Kidney (tissue), 14 donors: ENCODE results near the gene CRYZL1. TPM values are rescaled to one million over a fixed set of nuclear protein-coding genes. Genes with fewer than 3 reads are reported as not detected.

Source experiments
- DNase-seq, 5 donors: peaks; one replicate each; pipeline ENCODE4 v3.0.0-alpha.2; 2013 to 2020
- FAIRE-seq: peaks from 2 replicates; lab custom pipeline; 2012; peaks lifted over from hg19 to GRCh38; lab: Jason Lieb, UNC
- H3K27ac ChIP-seq, 2 donors: one replicate each; pipeline ENCODE4 v1.7.0; 2013; ENCODE audit warnings: low read depth in 2 of 2, low read length in 2 of 2, inconsistent platforms in 1 of 2
- H3K27me3 ChIP-seq: one replicate; pipeline ENCODE4 v1.7.1; 2013; ENCODE audit warnings: low read length, inconsistent platforms; ENCODE audit not compliant: control insufficient read depth, insufficient read depth
- H3K36me3 ChIP-seq, 3 donors: one replicate each; pipeline versions ENCODE4 v1.7.0 to v1.7.1; 2013; ENCODE audit warnings: low read length in 3 of 3, control low read depth in 1 of 3, inconsistent platforms in 1 of 3; ENCODE audit not compliant: insufficient read depth in 3 of 3, control insufficient read depth in 2 of 3
- H3K4me1 ChIP-seq, 3 donors: one replicate each; pipeline versions ENCODE4 v1.7.0 to v1.7.1; 2013; ENCODE audit warnings: low read length in 3 of 3, inconsistent platforms in 1 of 3, low read depth in 1 of 3; ENCODE audit not compliant: control insufficient read depth in 2 of 3, insufficient read depth in 2 of 3
- H3K4me3 ChIP-seq, 3 donors: one replicate each; pipeline versions ENCODE4 v1.7.0 to v1.8.1; 2013; ENCODE audit warnings: low read length in 3 of 3, control low read depth in 1 of 3, inconsistent platforms in 1 of 3
- H3K9ac ChIP-seq, 3 donors: one replicate each; pipeline versions ENCODE4 v1.7.0 to v1.7.1; 2013; ENCODE audit warnings: low read length in 3 of 3, control low read depth in 1 of 3, inconsistent platforms in 1 of 3
- H3K9me3 ChIP-seq, 3 donors: one replicate each; pipeline versions ENCODE4 v1.7.0 to v1.7.1; 2013; ENCODE audit warnings: low read length in 3 of 3, control low read depth in 1 of 3, inconsistent platforms in 1 of 3; ENCODE audit not compliant: control insufficient read depth in 2 of 3, insufficient read depth in 1 of 3
- intact Hi-C: fragments of 100-400 bp; cut with DNase I; formaldehyde crosslinking; loops from one replicate; pipeline ENCODE4 v1.11.1; 2022
- polyA plus RNA-seq: library from polyadenylated mRNA; stranded (reverse); fragments of 350-450 nt; fragmentation: Illumina TruSeq; extraction: RNeasy Lipid Tissue Mini Kit (QIAGEN cat#74804); gene quantifications from one replicate; pipeline ENCODE4 v1.2.3, GENCODE V29; 2014; ENCODE audit warnings: low read depth, low replicate concordance; ENCODE audit not compliant: insufficient read depth
- total RNA-seq: library from RNA; stranded (reverse); fragmentation: NEBNext Ultra II Directional; extraction: Animal tissue kit (Norgen Biotek cat#: 25700); gene quantifications from one replicate; pipeline ENCODE4 v1.2.1, GENCODE V29; 2021
- TF ChIP-seq, protein P1 (sequence below): IDR thresholded peaks from 3 replicates; pipeline ENCODE4 v1.5.1; 2012; ENCODE audit warnings: mild to moderate bottlenecking, moderate library complexity, borderline replicate concordance; ENCODE audit not compliant: insufficient read depth; ENCODE audit errors: extremely low read depth
- donor health status: control.
- donor health status: control.
- donor health status: control.
- donor health status: control.
- donor health status: control.
- donor health status: DM: yes; HTN: yes; CAD: no.
- donor health status: Normal renal cell carcinoma (clear cell type).

The CRYZL1 gene
- total and polyA plus RNA-seq, 2 donors from 2014 or later = 34.1 to 40.8 TPM

DNA sequence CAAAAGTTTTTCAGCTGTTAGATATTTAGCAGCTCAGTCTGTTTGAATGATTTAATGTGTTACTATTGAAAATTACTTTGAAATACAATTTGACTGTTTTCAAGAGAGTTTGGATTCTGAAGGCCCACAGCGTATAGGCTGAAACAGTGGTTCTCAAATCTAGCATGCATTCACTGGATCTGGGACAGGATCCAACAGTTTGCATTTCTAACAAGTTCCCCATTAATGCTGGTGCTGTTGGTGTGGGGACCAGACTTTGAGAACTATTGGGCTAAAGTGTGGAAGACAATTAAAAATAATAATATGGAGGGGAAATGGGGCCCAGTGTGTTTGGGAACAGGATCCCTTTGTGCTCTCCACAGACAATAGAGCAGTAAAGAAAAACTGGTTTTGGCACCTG is 32.7 kb upstream of the CRYZL1 start:
- no peak overlapping the region for H3K4me3 ChIP-seq
- no peaks in the 10 kb centered on the region for H3K9me3 ChIP-seq
- H3K36me3 ChIP-seq = no peaks in the 10 kb centered on the region
- DNase-seq (no peak), FAIRE-seq (no peak)
- H3K27me3 ChIP-seq = no peaks in the 10 kb centered on the region
- no peak overlapping the region for H3K27ac ChIP-seq
- H3K9ac ChIP-seq = no peak overlapping the region
- TF ChIP-seq, protein P1, sequence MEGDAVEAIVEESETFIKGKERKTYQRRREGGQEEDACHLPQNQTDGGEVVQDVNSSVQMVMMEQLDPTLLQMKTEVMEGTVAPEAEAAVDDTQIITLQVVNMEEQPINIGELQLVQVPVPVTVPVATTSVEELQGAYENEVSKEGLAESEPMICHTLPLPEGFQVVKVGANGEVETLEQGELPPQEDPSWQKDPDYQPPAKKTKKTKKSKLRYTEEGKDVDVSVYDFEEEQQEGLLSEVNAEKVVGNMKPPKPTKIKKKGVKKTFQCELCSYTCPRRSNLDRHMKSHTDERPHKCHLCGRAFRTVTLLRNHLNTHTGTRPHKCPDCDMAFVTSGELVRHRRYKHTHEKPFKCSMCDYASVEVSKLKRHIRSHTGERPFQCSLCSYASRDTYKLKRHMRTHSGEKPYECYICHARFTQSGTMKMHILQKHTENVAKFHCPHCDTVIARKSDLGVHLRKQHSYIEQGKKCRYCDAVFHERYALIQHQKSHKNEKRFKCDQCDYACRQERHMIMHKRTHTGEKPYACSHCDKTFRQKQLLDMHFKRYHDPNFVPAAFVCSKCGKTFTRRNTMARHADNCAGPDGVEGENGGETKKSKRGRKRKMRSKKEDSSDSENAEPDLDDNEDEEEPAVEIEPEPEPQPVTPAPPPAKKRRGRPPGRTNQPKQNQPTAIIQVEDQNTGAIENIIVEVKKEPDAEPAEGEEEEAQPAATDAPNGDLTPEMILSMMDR = no peak
- intact Hi-C loops = no loop called here
- peaks cover 0 to 2% (median 0%) of the 10 kb centered on the region in 3 donors for H3K4me1 ChIP-seq

DNA sequence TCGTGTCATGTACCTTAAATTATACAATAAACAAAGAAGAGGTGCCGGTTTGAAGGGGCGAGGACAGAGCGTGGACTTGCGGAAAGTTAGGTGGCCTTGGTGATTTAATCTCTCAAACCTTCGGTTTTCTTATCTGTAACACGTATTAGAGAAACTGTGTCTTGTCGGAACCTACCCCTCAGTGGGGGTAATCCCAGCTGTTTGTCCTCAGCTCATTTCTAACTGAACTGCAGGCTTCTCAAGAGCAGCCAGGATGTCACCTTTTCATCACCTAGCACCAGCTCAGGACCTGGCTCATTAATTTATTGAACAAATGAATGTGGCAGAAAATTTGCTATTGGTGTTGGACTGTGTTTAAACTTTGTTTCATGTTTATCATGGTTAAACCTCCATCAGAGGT is 31.9 kb upstream of the CRYZL1 start:
- Histone ChIP-seq H3K9ac (no peak overlapping the region), H3K4me1 (peaks cover 0 to 2% (median 0%) of the 10 kb centered on the region in 3 donors), H3K36me3 (no peaks in the 10 kb centered on the region), H3K9me3 (no peaks in the 10 kb centered on the region), H3K4me3 (no peak overlapping the region), H3K27me3 (no peaks in the 10 kb centered on the region), H3K27ac (no peak overlapping the region)
- DNase-seq (no peak), FAIRE-seq (no peak)
- intact Hi-C loops = no loop called here
- TF ChIP-seq, protein P1 = no peak

DNA sequence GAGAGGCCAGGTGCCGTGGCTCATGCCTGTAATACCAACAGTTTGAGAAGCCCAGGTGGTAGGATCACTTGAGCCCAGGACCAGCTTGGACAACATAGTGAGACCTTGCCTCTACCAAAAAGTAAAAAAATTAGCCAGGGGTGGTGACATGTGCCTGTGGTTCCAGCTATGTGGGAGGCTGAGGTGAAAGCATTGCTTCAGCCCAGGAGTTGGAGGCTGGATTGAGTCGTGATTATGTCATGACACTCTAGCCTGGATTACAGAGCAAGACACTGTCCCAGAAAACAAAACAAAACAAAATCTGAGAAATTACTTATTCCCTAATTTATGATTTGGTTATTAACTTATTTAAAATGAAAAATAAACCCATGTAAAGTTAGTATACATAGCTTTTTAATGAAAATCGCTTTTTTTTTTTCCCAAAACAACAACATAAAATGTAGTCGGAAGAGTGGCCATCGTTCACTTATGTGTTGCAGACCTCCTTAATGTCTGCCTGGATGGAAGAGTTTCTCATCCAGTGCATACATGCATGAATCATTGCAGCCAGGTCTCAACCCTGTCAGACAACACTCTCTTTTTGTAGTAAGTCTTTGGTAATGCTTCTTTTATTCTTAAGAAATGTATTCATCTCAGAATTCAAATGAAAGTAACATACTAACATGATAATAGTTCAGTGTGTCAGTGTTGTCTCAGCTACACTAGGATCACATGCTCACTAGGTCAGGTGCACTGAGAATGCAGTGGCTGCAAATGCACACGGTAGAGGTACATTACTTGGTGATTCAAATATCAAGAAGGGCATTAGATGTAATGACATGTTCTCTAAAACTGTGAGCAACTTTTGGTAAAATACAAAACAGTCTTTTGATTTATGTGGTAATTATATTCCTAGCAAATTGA is 28.8 kb upstream of the CRYZL1 start:
- no peak overlapping the region for H3K27ac ChIP-seq
- intact Hi-C loops = no loop called here
- no peaks in the 10 kb centered on the region for H3K27me3 ChIP-seq
- TF ChIP-seq, protein P1 = no peak
- H3K4me3 ChIP-seq = no peak overlapping the region
- DNase-seq = no peak
- FAIRE-seq = no peak
- H3K4me1 ChIP-seq = peaks cover 0 to 4% (median 0%) of the 10 kb centered on the region in 3 donors
- H3K9ac ChIP-seq = no peak overlapping the region
- H3K9me3 ChIP-seq = no peaks in the 10 kb centered on the region
- H3K36me3 ChIP-seq = no peaks in the 10 kb centered on the region
